Thoracic aorta (tissue), 2 donors: ENCODE results near the gene IFI30. TPM values are rescaled to one million over a fixed set of nuclear protein-coding genes. Genes with fewer than 3 reads are reported as not detected.
"Not testable (repeated sequence)": the region's sequence is repeated elsewhere in the genome, so short reads cannot be mapped to it uniquely, and the experiment has no call there.

Source experiments
- ATAC-seq: fragments of 150-250 bp; one replicate; pipeline ENCODE4 v1.8.0; 2017; ENCODE audit warnings: low read depth; ENCODE audit not compliant: insufficient number of reproducible peaks, low FRiP score
- DNase-seq: peaks from one replicate; pipeline ENCODE4 v3.0.0-alpha.2; 2020; ENCODE audit warnings: low spot score
- H3K27ac ChIP-seq, 2 donors: fragments of 200-600 bp; sonication (generic); 1 replicate in 1 of 2; 2 replicates in 1 of 2; pipeline ENCODE4 v1.5.1; 2016; ENCODE audit warnings: mild to moderate bottlenecking in 2 of 2, moderate library complexity in 2 of 2
- H3K27me3 ChIP-seq: fragments of 200-600 bp; sonication (generic); replicated peaks from 2 replicates; pipeline ENCODE4 v1.6.0; 2016; ENCODE audit warnings: mild to moderate bottlenecking; ENCODE audit not compliant: insufficient read depth
- H3K36me3 ChIP-seq: fragments of 200-600 bp; sonication (generic); one replicate; pipeline ENCODE4 v1.5.1; 2016
- H3K4me1 ChIP-seq, 2 donors: fragments of 200-600 bp; sonication (generic); 1 replicate in 1 of 2; 2 replicates in 1 of 2; pipeline versions ENCODE4 v1.5.1 to v1.6.0; 2016; ENCODE audit warnings: low read depth in 2 of 2, mild to moderate bottlenecking in 1 of 2; ENCODE audit not compliant: control insufficient read depth in 1 of 2
- H3K4me3 ChIP-seq: fragments of 200-600 bp; sonication (generic); 2 replicates; pipeline ENCODE4 v1.5.1; 2016; ENCODE audit warnings: mild to moderate bottlenecking
- H3K9me3 ChIP-seq: fragments of 200-600 bp; sonication (generic); 2 replicates; pipeline ENCODE4 v1.5.1; 2016
- total RNA-seq, 2 donors: library from RNA; depleted of rRNA; stranded (reverse); fragments of >200 nt; gene quantifications; one replicate each; pipeline versions ENCODE4 v1.1.0 to v1.2.3, GENCODE V29; 2016
- TF ChIP-seq, protein P1 (sequence below): fragments of 200-600 bp; sonication (generic); IDR thresholded peaks from one replicate; pipeline ENCODE4 v1.5.1; 2019; ENCODE audit warnings: antibody characterized with exemption

The IFI30 gene
- total RNA-seq, 2 donors from 2014 or later = 59.4 to 72.3 TPM

DNA sequence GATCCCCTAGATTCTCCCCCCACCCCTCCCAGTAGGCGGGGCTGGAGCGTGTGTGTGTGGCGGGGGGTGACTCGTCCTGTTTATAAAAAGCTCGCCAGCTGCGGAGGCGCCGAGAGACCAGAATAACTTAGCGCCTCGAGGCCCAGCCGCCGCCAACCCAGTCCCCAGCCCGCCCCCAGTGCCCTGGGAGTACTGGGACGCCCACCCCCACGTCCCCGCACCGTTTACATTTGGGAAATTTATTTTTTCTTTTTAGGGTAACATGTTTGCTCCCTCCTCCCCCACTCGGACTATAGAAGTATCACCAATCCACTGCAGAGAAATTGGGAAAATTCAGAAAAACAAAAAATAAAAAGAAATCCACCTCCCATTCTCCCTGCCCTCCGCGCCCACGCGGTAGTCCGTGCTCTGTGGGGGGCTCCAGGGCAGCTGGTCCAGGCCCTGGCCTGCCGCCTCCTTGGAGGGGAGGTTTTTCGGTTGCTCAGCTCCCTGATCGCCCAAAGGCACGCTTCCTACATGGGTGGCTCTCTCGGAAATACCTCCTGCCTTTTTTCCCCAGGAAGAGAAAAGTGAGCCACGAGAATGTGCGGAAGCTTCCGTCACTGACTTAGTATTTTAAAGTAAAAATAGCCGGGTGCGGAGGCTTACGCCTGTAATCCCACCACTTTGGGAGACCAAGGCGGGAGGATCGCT, 31.7 kb downstream of the IFI30 start:
- H3K4me3 ChIP-seq = peak overlapping the region; percentile 85
- no peaks in the 10 kb centered on the region for H3K36me3 ChIP-seq
- ATAC-seq (peak; percentile 4), DNase-seq (peak; percentile 72)
- H3K27ac ChIP-seq = peak overlapping the region; percentile 90 to 91
- TF ChIP-seq, protein P1, sequence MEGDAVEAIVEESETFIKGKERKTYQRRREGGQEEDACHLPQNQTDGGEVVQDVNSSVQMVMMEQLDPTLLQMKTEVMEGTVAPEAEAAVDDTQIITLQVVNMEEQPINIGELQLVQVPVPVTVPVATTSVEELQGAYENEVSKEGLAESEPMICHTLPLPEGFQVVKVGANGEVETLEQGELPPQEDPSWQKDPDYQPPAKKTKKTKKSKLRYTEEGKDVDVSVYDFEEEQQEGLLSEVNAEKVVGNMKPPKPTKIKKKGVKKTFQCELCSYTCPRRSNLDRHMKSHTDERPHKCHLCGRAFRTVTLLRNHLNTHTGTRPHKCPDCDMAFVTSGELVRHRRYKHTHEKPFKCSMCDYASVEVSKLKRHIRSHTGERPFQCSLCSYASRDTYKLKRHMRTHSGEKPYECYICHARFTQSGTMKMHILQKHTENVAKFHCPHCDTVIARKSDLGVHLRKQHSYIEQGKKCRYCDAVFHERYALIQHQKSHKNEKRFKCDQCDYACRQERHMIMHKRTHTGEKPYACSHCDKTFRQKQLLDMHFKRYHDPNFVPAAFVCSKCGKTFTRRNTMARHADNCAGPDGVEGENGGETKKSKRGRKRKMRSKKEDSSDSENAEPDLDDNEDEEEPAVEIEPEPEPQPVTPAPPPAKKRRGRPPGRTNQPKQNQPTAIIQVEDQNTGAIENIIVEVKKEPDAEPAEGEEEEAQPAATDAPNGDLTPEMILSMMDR = no peak
- peaks cover 8 to 19% of the 10 kb centered on the region in 2 donors for H3K4me1 ChIP-seq
- H3K9me3 ChIP-seq = no peaks in the 10 kb centered on the region
- no peaks in the 10 kb centered on the region for H3K27me3 ChIP-seq

- ATAC-seq = no peak
- no peaks in the 10 kb centered on the region for H3K27me3 ChIP-seq
- H3K4me3 ChIP-seq = no peak overlapping the region
- no peaks in the 10 kb centered on the region for H3K36me3 ChIP-seq
- H3K27ac ChIP-seq = no peak overlapping the region
- TF ChIP-seq, protein P1 = no peak
- no peak for DNase-seq
- H3K4me1 ChIP-seq = peaks cover 8 to 19% of the 10 kb centered on the region in 2 donors
- H3K9me3 ChIP-seq = no peaks in the 10 kb centered on the region
These were observed 32.4 kb downstream of the IFI30 start for GRCh38 chr19:18206018-18206417.

DNA sequence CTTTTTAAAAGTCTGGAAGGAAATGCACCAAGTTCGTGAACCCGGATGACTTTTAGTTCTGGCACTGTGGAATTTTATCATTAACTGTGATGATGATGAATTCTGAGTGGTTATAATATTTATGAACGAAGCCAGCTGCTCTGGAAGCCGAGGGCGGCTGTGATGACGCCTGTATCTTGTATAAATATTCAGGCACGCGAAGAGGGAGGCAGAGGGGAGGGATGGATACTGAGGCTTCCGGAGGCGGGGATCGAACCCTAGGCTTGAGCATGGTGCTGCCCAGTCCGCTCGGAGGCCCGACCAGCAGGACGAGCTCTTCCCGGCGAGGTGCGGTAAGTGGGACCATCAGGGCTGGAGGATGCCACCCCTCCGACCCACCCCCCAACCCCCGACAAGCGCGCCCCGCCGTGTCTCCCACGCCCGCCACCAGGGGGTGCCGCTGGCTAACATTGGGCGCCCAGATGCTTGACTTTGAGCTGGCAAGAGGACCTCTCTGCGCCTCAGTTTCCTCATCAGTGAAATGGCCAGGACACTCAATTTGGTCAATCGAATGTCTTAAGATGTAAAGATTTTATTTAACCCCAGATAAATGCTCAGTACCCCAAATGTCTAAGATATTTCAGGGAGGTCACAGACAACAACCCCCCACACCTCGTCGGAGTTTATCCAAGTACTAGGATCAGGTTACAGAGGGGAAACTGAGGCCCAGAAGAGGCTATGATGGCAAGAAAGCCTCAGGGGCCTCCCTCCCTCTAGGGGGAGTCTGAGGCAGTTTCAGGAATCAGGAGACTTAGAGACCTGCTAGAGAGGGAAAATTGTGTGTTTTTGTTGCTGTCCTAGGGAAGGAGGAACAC, 34.7 kb downstream of the IFI30 start:
- Histone ChIP-seq H3K27ac (no peak overlapping the region), H3K4me3 (no peak overlapping the region), H3K9me3 (no peaks in the 10 kb centered on the region), H3K36me3 (no peaks in the 10 kb centered on the region), H3K4me1 (peaks cover 5 to 11% of the 10 kb centered on the region in 2 donors), H3K27me3 (no peaks in the 10 kb centered on the region)
- DNase-seq (no peak), ATAC-seq (no peak)
- TF ChIP-seq, protein P1 = peak; percentile 68

DNA sequence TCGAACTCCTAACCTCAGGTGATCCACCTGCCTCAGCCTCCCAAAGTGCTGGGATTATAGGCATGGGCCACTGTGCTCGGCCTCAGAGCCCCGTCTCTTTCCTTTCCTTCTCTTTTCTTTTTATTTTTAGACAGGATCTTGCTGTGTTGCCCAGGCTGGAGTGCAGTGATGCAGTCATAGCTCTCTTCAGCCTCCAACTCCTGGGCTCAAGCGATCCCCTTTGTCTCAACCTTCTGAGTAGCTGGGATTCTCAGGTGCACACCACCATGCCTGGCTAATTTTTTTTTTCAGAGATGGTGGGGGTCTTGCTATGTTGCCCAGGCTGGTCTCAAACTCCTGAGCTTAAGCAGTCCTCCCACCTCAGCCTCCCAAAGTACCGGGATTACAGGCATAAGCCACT, 36.3 kb downstream of the IFI30 start:
- not testable (repeated sequence) for H3K27ac ChIP-seq, DNase-seq, ATAC-seq

GRCh38 chr19:18211683-18212082, 38.1 kb downstream of the IFI30 start:
- Histone ChIP-seq H3K4me3 (no peak overlapping the region), H3K27me3 (no peaks in the 10 kb centered on the region), H3K4me1 (no peaks in the 10 kb centered on the region), H3K27ac (no peak overlapping the region), H3K9me3 (no peaks in the 10 kb centered on the region), H3K36me3 (no peaks in the 10 kb centered on the region)
- no peak for ATAC-seq
- DNase-seq = no peak
- TF ChIP-seq, protein P1 = no peak

More for the DNA sequence above, 36.3 kb downstream of the IFI30 start:
- H3K9me3 ChIP-seq, H3K36me3 ChIP-seq, H3K27me3 ChIP-seq, H3K4me3 ChIP-seq, H3K4me1 ChIP-seq: not testable (repeated sequence)
